ENCODE measurements around the gene PGC.
A peak's percentile ranks its signal among the peaks of the same experiment; 100 is the strongest.
"Not testable (repeated sequence)": the region's sequence is repeated elsewhere in the genome, so short reads cannot be mapped to it uniquely, and the experiment has no call there.

PGC gene

DNA sequence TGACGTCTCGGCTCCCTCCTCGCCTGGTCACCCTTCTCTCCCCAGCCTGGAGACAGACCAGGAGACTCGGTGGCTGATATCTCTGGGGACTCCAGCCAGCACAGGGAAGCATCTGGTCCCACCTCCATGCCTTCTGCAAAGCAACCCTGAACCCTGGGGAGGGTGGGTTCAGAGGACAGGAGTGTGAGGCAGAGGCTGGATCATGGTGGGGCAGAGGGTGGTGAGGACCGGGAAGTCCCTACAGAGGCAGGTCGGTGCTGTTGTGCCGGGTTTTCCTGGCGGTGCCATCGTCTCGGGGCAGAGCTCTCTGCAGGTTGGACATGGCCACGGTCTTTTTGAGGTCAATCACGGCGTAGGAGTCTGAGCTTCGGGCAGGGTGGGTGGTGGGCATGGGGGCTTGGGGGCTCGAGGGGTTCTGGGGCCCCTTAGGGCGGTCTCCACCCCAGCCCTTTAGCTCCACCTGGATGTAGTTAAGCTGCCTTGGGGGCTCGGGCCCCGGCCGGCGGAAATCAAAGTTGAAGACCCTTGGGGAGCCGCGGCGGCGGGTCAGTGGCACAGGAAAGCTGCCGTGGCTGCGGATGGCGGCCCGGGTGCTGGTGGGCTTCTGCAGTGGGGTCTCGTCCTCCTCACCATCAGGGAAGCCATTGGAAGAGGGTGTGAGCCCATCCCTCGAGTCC is 23.3 kb upstream of the PGC start:
- H3K4me3 ChIP-seq (ENCODE audit: low read depth, low read length) = no peak overlapping the region
- no peak for TF ChIP-seq POLR2A (IDR thresholded peaks at IDR 0.05; ENCODE audit: extremely low read depth, insufficient read length)
- TF ChIP-seq, protein P1, sequence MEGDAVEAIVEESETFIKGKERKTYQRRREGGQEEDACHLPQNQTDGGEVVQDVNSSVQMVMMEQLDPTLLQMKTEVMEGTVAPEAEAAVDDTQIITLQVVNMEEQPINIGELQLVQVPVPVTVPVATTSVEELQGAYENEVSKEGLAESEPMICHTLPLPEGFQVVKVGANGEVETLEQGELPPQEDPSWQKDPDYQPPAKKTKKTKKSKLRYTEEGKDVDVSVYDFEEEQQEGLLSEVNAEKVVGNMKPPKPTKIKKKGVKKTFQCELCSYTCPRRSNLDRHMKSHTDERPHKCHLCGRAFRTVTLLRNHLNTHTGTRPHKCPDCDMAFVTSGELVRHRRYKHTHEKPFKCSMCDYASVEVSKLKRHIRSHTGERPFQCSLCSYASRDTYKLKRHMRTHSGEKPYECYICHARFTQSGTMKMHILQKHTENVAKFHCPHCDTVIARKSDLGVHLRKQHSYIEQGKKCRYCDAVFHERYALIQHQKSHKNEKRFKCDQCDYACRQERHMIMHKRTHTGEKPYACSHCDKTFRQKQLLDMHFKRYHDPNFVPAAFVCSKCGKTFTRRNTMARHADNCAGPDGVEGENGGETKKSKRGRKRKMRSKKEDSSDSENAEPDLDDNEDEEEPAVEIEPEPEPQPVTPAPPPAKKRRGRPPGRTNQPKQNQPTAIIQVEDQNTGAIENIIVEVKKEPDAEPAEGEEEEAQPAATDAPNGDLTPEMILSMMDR (IDR thresholded peaks at IDR 0.05; ENCODE audit: low read depth, low read length) = no peak
- TF ChIP-seq, protein P2, sequence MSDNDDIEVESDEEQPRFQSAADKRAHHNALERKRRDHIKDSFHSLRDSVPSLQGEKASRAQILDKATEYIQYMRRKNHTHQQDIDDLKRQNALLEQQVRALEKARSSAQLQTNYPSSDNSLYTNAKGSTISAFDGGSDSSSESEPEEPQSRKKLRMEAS (IDR thresholded peaks at IDR 0.05; ENCODE audit: low read depth, low read length) = no peak
- no peak for DNase-seq (ENCODE audit: low read depth)

DNA sequence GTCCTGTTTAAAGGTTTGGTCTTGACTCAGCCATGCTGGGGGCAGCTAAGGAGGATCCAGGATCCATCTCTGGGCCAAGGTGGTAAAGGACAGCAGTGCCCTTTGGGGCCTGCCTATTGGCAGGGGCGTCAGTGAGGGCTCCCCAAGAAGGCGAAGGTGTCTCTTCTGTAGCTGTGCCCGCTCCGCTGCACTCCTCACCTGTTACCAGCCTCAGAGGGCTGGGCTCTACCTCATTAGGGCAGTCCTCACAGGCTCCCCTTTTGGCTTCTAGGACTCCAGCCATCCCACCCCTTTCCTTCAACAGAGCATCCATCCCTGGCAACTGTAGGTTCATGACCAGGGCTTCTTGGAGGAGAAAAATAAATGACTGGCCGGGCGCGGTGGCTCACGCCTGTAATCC is 22.2 kb upstream of the PGC start:
- no peak for DNase-seq (ENCODE audit: low read depth)
- H3K4me3 ChIP-seq (ENCODE audit: low read depth, low read length) = no peak overlapping the region
- TF ChIP-seq MYC (IDR thresholded peaks at IDR 0.05; ENCODE audit: low read depth, low read length) (no peak), POLR2A (IDR thresholded peaks at IDR 0.05; ENCODE audit: extremely low read depth, insufficient read length) (no peak)
- TF ChIP-seq, protein P1 (IDR thresholded peaks at IDR 0.05; ENCODE audit: low read depth, low read length) = no peak
- TF ChIP-seq, protein P2 (IDR thresholded peaks at IDR 0.05; ENCODE audit: low read depth, low read length) = no peak

DNA sequence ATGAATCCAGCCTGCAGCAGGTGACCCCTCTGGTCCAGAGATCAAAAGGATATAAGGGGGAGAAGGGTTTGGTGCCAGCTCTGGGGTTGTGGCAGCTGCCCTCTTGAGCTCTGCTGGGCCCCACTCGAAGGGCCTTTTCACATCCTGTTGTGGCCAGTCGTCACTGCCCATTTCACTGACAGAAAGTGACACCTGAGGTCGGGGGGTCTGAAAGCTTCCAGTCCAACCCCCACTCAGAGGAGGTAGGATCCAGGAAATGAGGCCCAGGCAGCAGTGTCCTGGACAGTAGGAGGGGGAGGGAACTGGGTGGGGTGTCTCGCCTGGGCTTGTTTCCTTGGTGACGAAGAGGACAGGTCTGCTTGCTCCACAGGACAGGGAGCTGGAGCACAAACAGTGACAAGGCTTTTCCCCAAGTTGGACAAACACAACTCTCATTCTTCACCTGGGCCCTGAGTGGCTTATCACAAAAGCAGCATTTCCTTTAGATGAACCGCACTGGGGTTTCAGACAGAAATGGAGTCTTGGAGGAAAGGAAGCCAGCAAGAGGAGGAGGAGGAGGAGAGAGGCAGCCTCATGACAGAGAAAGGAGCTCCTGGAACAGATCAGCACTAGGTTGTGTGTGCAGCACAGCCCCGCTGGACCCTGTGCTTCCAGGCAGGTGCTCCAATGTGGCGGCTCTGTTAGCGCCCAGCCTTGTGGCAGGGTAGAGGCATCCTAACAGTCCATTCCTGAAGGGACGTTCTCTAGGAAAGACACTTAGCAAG is 21.5 kb upstream of the PGC start:
- TF ChIP-seq MYC (IDR thresholded peaks at IDR 0.05; ENCODE audit: low read depth, low read length) = no peak
- TF ChIP-seq POLR2A (IDR thresholded peaks at IDR 0.05; ENCODE audit: extremely low read depth, insufficient read length) = no peak
- TF ChIP-seq, protein P1 (IDR thresholded peaks at IDR 0.05; ENCODE audit: low read depth, low read length) = no peak
- TF ChIP-seq, protein P2 (IDR thresholded peaks at IDR 0.05; ENCODE audit: low read depth, low read length) = no peak
- H3K4me3 ChIP-seq (ENCODE audit: low read depth, low read length) = no peak overlapping the region
- no peak for DNase-seq (ENCODE audit: low read depth)

DNA sequence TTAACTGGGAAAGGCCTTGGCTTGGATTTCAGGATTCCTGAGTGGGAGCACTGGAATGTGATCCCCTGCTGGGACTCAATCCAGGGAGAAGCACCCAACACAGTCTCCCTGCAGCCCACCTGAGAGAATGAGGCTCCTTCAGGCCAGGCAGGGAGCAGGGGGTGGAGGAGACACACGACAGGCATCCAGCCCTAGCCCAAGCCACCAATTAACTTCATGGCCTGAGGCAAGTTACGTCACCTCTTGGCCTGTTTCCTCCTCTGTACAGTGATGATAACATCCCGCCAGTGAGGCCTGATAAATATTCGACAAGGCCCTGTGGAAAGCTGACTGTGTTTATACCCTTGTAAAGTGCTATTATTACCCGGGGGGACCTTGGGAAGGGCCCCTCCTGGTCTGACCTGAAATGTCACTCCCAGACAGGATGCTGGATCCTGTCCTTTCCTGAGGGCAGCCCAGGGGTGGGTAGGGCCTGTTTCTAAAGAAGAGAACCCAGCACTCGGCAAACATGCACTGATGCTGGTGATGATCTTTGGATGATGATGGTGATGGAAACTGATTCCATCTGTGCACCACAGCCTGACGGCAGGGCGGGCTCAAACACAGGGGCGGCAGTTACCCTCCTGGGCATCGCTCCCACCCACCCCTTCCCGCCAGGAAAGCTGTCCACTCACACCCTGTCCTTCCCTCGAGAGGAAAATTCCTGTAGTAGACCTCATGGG is 20.1 kb upstream of the PGC start:
- DNase-seq (ENCODE audit: low read depth) = peak; percentile 78
- no peak overlapping the region for H3K4me3 ChIP-seq (ENCODE audit: low read depth, low read length)
- no peak for TF ChIP-seq MYC (IDR thresholded peaks at IDR 0.05; ENCODE audit: low read depth, low read length)
- TF ChIP-seq POLR2A (IDR thresholded peaks at IDR 0.05; ENCODE audit: extremely low read depth, insufficient read length) = no peak
- TF ChIP-seq, protein P2 (IDR thresholded peaks at IDR 0.05; ENCODE audit: low read depth, low read length) = no peak
- TF ChIP-seq, protein P1 (IDR thresholded peaks at IDR 0.05; ENCODE audit: low read depth, low read length) = no peak

DNA sequence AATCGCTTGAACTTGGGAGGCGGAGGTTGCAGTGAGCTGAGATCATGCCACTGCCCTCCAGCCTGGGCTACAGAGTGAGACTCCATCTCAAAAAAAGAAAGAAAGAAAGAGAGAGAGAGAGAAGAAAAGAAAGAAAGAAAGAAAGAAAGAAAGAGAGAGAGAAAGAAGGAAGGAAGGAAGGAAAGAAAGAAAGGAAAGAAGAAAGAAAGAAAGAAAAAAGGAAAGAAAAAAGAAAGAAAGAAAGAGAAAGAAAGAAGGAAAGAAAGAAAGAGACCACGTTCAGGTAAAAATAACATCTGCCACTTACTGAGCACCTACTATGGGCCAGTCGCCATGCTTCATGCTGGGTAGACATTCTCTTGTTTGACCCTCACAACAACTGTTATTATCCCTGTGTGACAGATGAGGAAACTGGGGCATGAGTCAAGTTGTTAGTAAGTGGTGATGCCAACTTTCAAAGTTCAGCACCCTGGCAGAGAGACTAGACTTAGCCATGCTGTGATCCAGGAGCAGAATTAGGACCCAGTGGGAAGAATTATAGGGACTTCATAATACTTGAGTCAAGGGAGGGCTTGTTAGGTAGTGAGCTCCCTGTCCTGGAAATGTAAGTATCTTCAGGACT is 19.0 kb upstream of the PGC start:
- DNase-seq (ENCODE audit: low read depth); H3K4me3 ChIP-seq (ENCODE audit: low read depth, low read length): not testable (repeated sequence)

DNA sequence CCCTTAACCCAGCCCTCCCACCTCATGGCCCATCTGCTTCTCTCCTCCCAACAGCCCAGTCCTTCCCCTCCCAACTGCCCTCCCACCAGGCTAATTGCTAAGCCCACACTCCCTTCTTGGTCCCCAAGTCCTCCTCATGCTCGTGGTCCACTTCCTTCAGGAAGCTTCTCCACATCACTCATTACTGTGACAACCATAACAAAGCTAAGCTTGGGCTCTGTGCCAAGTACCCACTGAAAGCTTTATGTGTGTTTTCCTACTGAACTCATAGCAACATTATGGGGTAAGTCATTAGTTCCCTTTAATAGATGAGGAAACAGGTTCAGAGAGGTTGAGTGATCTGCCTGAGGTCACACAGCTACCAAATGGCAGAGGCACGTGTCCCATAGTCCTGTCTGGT is 16.3 kb upstream of the PGC start:
- H3K4me3 ChIP-seq (ENCODE audit: low read depth, low read length) = no peak overlapping the region
- TF ChIP-seq POLR2A (IDR thresholded peaks at IDR 0.05; ENCODE audit: extremely low read depth, insufficient read length) (no peak), MYC (IDR thresholded peaks at IDR 0.05; ENCODE audit: low read depth, low read length) (no peak)
- TF ChIP-seq, protein P2 (IDR thresholded peaks at IDR 0.05; ENCODE audit: low read depth, low read length) = no peak
- TF ChIP-seq, protein P1 (IDR thresholded peaks at IDR 0.05; ENCODE audit: low read depth, low read length) = no peak
- DNase-seq (ENCODE audit: low read depth) = no peak
